Hepatocyte (in vitro differentiated cells): ENCODE data around the gene OTOA.

ENCODE experiments used
- EZH2 ChIP-seq: fragments of 200-600 bp; sonication (generic); IDR thresholded peaks from 2 replicates; pipeline ENCODE4 v1.6.1; 2016; ENCODE audit warnings: antibody characterized with exemption, mild to moderate bottlenecking, borderline replicate concordance
- TF ChIP-seq, protein P1 (sequence below): fragments of 200-600 bp; sonication (generic); IDR thresholded peaks from 2 replicates; pipeline ENCODE4 v1.5.1; 2016; ENCODE audit warnings: antibody characterized with exemption, mild to moderate bottlenecking; ENCODE audit not compliant: poor library complexity

DNA sequence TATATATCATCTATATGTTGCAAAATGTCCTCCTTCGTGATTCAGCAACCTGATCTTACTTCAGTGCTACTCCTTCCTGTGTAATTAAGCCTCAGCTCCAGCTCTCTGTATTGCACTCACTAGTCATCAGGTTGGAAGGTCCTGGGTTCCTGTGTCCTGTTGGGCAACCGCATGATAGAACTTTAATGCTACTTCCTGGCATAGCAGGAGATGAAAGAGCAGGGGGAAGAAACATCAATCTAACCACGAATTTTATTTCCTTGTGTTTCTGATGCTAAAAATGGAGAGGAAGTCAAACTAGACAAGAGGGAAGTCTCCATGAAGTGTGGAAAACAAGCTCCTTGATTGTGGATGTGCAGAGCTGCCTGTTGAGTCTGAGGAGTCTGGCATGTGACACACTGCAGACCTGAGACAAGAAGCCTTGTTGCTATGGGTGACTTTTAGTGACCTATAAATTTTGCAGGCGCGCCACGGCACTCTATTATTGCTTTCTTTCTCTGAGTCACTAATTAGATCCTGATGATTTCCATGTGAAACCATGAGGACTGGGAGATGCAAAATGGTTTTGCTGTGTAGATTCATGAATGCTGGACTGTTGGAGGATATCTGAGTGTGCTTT lies 37.0 kb upstream of the OTOA start:
- TF ChIP-seq, protein P1, sequence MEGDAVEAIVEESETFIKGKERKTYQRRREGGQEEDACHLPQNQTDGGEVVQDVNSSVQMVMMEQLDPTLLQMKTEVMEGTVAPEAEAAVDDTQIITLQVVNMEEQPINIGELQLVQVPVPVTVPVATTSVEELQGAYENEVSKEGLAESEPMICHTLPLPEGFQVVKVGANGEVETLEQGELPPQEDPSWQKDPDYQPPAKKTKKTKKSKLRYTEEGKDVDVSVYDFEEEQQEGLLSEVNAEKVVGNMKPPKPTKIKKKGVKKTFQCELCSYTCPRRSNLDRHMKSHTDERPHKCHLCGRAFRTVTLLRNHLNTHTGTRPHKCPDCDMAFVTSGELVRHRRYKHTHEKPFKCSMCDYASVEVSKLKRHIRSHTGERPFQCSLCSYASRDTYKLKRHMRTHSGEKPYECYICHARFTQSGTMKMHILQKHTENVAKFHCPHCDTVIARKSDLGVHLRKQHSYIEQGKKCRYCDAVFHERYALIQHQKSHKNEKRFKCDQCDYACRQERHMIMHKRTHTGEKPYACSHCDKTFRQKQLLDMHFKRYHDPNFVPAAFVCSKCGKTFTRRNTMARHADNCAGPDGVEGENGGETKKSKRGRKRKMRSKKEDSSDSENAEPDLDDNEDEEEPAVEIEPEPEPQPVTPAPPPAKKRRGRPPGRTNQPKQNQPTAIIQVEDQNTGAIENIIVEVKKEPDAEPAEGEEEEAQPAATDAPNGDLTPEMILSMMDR, result no peak
- TF ChIP-seq EZH2, result no peak
